Endothelial cell of umbilical vein (primary cell): ENCODE results near the gene CENPU. TPM values are rescaled to one million over a fixed set of nuclear protein-coding genes. Genes with fewer than 3 reads are reported as not detected.

Experiments
- BruUV-seq: library from RNA; stranded (reverse); fragments of 400-500 nt; replicated peaks from 2 replicates; lab custom pipeline; 2021; lab: Mats Ljungman, UMichigan
- CTCF ChIA-PET: fragments of 300-600, 350-600 bp; sonication (Branson Sonifier 250); formaldehyde crosslinking; loops from one replicate; lab custom pipeline; 2021; ENCODE audit warnings: antibody characterized with exemption, inconsistent platforms; lab: Charles Lee
- POLR2A ChIA-PET: fragments of 300-600, 350-600 bp; sonication (Branson Sonifier 250); formaldehyde crosslinking; loops from one replicate; lab custom pipeline; 2021; ENCODE audit warnings: antibody characterized with exemption, inconsistent platforms; lab: Charles Lee
- DNase-seq: peaks from one replicate; pipeline ENCODE4 v3.0.0-alpha.2; 2011; ENCODE audit warnings: low read depth, low spot score
- FAIRE-seq: peaks from 2 replicates; lab custom pipeline; 2011; peaks lifted over from hg19 to GRCh38; lab: Jason Lieb, UNC
- H2AFZ ChIP-seq: 2 replicates; pipeline ENCODE4 v1.6.0; 2012; ENCODE audit warnings: low read depth, low read length, control low read depth, inconsistent platforms
- H3K27ac ChIP-seq: 2 replicates; pipeline ENCODE4 v1.5.1; 2011; ENCODE audit warnings: low read depth, mild to moderate bottlenecking, control low read depth, low read length, moderate library complexity; ENCODE audit not compliant: insufficient read depth
- H3K27me3 ChIP-seq, 2 experiments: 2 replicates each; pipeline versions ENCODE4 v1.6.0 to v1.6.1; 2011; ENCODE audit warnings: low read length in 2 of 2, mixed read lengths in 1 of 2; ENCODE audit not compliant: control insufficient read depth in 2 of 2, insufficient read depth in 2 of 2
- H3K36me3 ChIP-seq, 2 experiments: 2 replicates in 1 of 2; 3 replicates in 1 of 2; pipeline ENCODE4 v1.5.1; 2011; ENCODE audit warnings: low read length in 2 of 2, mild to moderate bottlenecking in 1 of 2, moderate library complexity in 1 of 2; ENCODE audit not compliant: control insufficient read depth in 2 of 2, insufficient read depth in 2 of 2; ENCODE audit errors: extremely low read depth in 1 of 2
- H3K4me1 ChIP-seq: 3 replicates; pipeline ENCODE4 v1.5.1; 2011; ENCODE audit warnings: mild to moderate bottlenecking, low read length; ENCODE audit not compliant: control insufficient read depth, insufficient read depth; ENCODE audit errors: extremely low read depth
- H3K4me2 ChIP-seq: 2 replicates; pipeline ENCODE4 v1.6.1; 2011; ENCODE audit warnings: low read length, control low read depth, mixed read lengths; ENCODE audit not compliant: insufficient read depth
- H3K4me3 ChIP-seq, 3 experiments: fragments of 200-600 bp in 1 of 3; sonication (generic), shearing (Covaris generic) in 1 of 3; replicated peaks in 1 of 3; 2 replicates each; pipeline ENCODE4 v1.5.1; 2011 to 2016; ENCODE audit warnings: control low read depth in 3 of 3, low read length in 3 of 3, mild to moderate bottlenecking in 2 of 3, inconsistent platforms in 1 of 3, low read depth in 1 of 3, moderate library complexity in 1 of 3; ENCODE audit not compliant: insufficient read depth in 1 of 3
- H3K79me2 ChIP-seq: 2 replicates; pipeline ENCODE4 v1.6.0; 2012; ENCODE audit warnings: low read length, inconsistent platforms; ENCODE audit not compliant: control insufficient read depth, insufficient read depth
- H3K9ac ChIP-seq: replicated peaks from 2 replicates; pipeline ENCODE3; 2011; ENCODE audit warnings: low read length, control low read depth; ENCODE audit not compliant: insufficient read depth; ENCODE audit errors: extremely low read depth
- H3K9me1 ChIP-seq: replicated peaks from 3 replicates; pipeline ENCODE4 v1.6.0; 2011; ENCODE audit warnings: mild to moderate bottlenecking, low read length; ENCODE audit not compliant: control insufficient read depth, insufficient read depth; ENCODE audit errors: extremely low read depth
- H3K9me3 ChIP-seq: replicated peaks from 2 replicates; pipeline ENCODE4 v1.5.1; 2012; ENCODE audit warnings: low read length, inconsistent platforms; ENCODE audit not compliant: control insufficient read depth, insufficient read depth
- H4K20me1 ChIP-seq: replicated peaks from 2 replicates; pipeline ENCODE3; 2011; ENCODE audit warnings: mild to moderate bottlenecking, low read length; ENCODE audit not compliant: control insufficient read depth, insufficient read depth; ENCODE audit errors: extremely low read depth
- FOS ChIP-seq: IDR thresholded peaks from 2 replicates; pipeline ENCODE4 v1.6.1; 2011; ENCODE audit warnings: mild to moderate bottlenecking, low read length, moderate library complexity, borderline replicate concordance; ENCODE audit not compliant: insufficient read depth
- GATA2 ChIP-seq: IDR thresholded peaks from 2 replicates; pipeline ENCODE4 v1.7.0; 2011; ENCODE audit warnings: low read depth, mild to moderate bottlenecking, moderate library complexity, mixed read lengths, low read length; ENCODE audit not compliant: insufficient read length, insufficient read depth
- MAX ChIP-seq: IDR thresholded peaks from 2 replicates; pipeline ENCODE4 v1.6.1; 2011; ENCODE audit not compliant: insufficient read depth, insufficient read length
- POLR2AphosphoS5 ChIP-seq: IDR thresholded peaks from 2 replicates; pipeline ENCODE4 v1.6.1; 2012; ENCODE audit warnings: low read depth, mild to moderate bottlenecking, control low read depth, low read length, moderate library complexity; ENCODE audit not compliant: insufficient read depth
- dilution Hi-C: fragments of 300-500 bp; cut with MboI; formaldehyde crosslinking; loops from one replicate; pipeline ENCODE4 v1.15.0; 2019; ENCODE audit warnings: low sequenced_read_pairs; ENCODE audit not compliant: extremely low pct_ligation_motif_present
- intact Hi-C: fragments of 100-400 bp; cut with micrococcal nuclease; formaldehyde crosslinking; loops from one replicate; pipeline ENCODE4 v1.10.0; 2022
- polyA plus RNA-seq, 4 experiments: library from polyadenylated mRNA; depleted of rRNA in 3 of 4; stranded (reverse) in 3 of 4; unstranded in 1 of 4; fragments of >200 nt; gene quantifications; 2 replicates each; pipeline versions ENCODE4 v1.2.1 to v1.2.3, GENCODE V29; 2011 to 2012; ENCODE audit warnings: missing spikeins in 1 of 4
- total RNA-seq: library from RNA; stranded (reverse); gene quantifications from 2 replicates; pipeline ENCODE4 v1.2.3, GENCODE V29; 2021

CENPU gene
- total and polyA plus RNA-seq, 2 donors (not counting 3 experiments of a cell fraction or from before 2014, with no cell fraction given), result 7.0 to 37.9 TPM

- CTCF ChIA-PET, result interaction anchor here (0.6 to 3.9 kb wide), 18 partner anchors 12 to 386 kb away, joined by 3 to 30 read pairs (median 4); partner anchors contain the start of gene CENPU
- Histone ChIP-seq H4K20me1 (no peaks in the 10 kb centered on the region), H3K4me3 (peak overlapping the region; percentile 21 to 87 (median 68)), H2AFZ (peak overlapping the region; percentile 87), H3K9ac (peak overlapping the region; percentile 99), H3K4me1 (peaks cover 35% of the 10 kb centered on the region), H3K27ac (peak overlapping the region; percentile 96), H3K79me2 (peaks cover 48% of the 10 kb centered on the region), H3K27me3 (no peaks in the 10 kb centered on the region), H3K9me1 (no peaks in the 10 kb centered on the region), H3K9me3 (no peaks in the 10 kb centered on the region), H3K4me2 (peak overlapping the region; percentile 82), H3K36me3 (no peaks in the 10 kb centered on the region)
- DNase-seq (peak; percentile 71), FAIRE-seq (no peak)
- intact Hi-C loops, result loop anchor here (1.0 to 10.0 kb wide), 13 partner anchors 38 to 1125 kb away; partner anchors contain the start of genes IRF2 and SLC25A4
- BruUV-seq, result TSS peak; percentile 89
- TF ChIP-seq FOS, result no peak
- no peak for TF ChIP-seq GATA2
- TF ChIP-seq POLR2AphosphoS5, result no peak
- TF ChIP-seq MAX, result no peak
- dilution Hi-C loops, result no loop called here
- POLR2A ChIA-PET, result interaction anchor here (0.6 to 2.9 kb wide), 15 partner anchors 9 to 1891 kb away, joined by 3 to 17 read pairs (median 4); partner anchors contain the start of genes CENPU and IRF2
Measured at GRCh38 chr4:184649971-184650855, 83.7 kb downstream of the CENPU start.
